ENCODE measurements around the gene HOGA1. TPM values are rescaled to one million over a fixed set of nuclear protein-coding genes. Genes with fewer than 3 reads are reported as not detected.
A peak's percentile ranks its signal among the peaks of the same experiment; 100 is the strongest.

HOGA1 gene
- total and polyA plus RNA-seq, 2 experiments from 2014 or later, result 0.15 TPM; not detected in 1

- TF ChIP-seq ZNF462 (CRISPR knock-in tag; IDR thresholded peaks at IDR 0.05) (no peak), NANOG (IDR thresholded peaks at IDR 0.05; ENCODE audit: borderline replicate concordance) (no peak), ETS1 (IDR thresholded peaks at IDR 0.05) (no peak)
These were observed 27.3 kb downstream of the HOGA1 start (continued) for GRCh38 chr10:97611473-97611872.

- Histone ChIP-seq H3K4me1 (ENCODE audit: insufficient read depth) (no peaks in the 10 kb centered on the region), H3K4me3 (no peak overlapping the region), H3K79me2 (replicated peaks; ENCODE audit: insufficient read depth) (no peaks in the 10 kb centered on the region), H2AFZ (no peak overlapping the region), H3K9me2 (ENCODE audit: insufficient read depth) (no peaks in the 10 kb centered on the region), H3K27ac (ENCODE audit: low read depth) (no peak overlapping the region), H3K27me3 (ENCODE audit: insufficient read depth) (no peaks in the 10 kb centered on the region), H3K4me2 (no peak overlapping the region), H4K20me1 (replicated peaks; ENCODE audit: insufficient read depth) (0 out of 2 replicates have a peak, but pooled peaks cover 3% of the 10 kb centered on the region), H3F3A (replicated peaks; ENCODE audit: low read depth) (no peaks in the 10 kb centered on the region), H3K36me3 (ENCODE audit: insufficient read depth) (no peaks in the 10 kb centered on the region)
- ATAC-seq, result peak; percentile 86
- H3K36me3 Mint-ChIP-seq (ENCODE audit: low read depth), result no peaks in the 10 kb centered on the region
- peak; percentile 81 for DNase-seq (ENCODE audit: low spot score)
- H3K27ac Mint-ChIP-seq, result no peak overlapping the region
- no peak overlapping the region for H3K4me3 Mint-ChIP-seq
- H3K27me3 Mint-ChIP-seq (ENCODE audit: insufficient read depth, low read depth, poor library complexity), result peaks cover 4% of the 10 kb centered on the region
- H3K4me1 Mint-ChIP-seq, result peaks cover 10% of the 10 kb centered on the region
- H3K9me3 Mint-ChIP-seq, result no peaks in the 10 kb centered on the region
- TF ChIP-seq ETS1 (IDR thresholded peaks at IDR 0.05), result no peak
- no peak for TF ChIP-seq ZNF462 (CRISPR knock-in tag; IDR thresholded peaks at IDR 0.05)
These were observed 28.2 kb downstream of the HOGA1 start for GRCh38 chr10:97612386-97612785.

Data from GM23338 (cell line).